Fibroblast of skin of left biceps (primary cell): Measurements from ENCODE around the gene TANC1.

Experiments
- DNase-seq, 2 experiments: peaks; one replicate each; pipeline ENCODE4 v3.0.0-alpha.2; 2013; ENCODE audit warnings: low read depth in 2 of 2

TANC1 gene

DNA sequence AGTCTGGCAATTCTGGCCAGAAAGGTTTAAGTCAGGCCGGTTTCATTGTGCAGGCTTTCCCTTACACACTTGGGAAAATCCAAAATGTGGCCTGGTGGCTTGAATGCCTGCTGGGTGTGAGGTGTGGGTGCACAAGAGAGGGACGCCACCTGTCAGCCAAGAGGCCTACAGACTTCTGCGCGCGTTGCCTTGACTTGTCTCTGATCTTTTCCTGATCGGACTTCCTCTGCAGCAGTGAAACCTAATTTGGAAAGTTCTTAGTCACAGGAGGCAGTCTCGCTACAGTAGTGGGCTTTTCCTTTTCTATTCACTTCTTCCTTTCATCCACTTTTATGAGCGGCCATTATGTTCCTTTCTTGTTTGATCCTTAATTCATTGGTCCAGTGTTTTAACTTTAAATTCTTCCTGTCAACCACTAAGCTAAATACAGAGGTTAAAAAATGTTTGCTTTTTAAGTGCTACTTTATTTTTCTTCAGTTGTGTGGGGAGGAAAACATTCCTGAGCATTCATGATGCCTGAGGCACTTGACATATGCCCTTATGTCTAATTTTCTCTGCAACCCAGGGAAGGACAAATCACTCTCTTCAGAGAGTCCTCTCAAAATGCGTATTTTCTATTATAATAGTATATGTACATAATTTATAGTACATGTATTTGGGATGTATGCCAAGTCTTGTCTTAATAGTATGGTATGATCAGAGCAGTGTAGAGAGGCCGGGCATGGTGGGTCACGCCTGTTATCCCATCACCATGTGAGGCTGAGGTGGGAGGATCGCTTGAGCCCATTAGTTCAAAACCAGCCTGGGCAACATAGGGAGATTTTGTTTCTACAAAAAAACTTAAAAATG is 189.1 kb downstream of the TANC1 start:
- no peak for DNase-seq

DNA sequence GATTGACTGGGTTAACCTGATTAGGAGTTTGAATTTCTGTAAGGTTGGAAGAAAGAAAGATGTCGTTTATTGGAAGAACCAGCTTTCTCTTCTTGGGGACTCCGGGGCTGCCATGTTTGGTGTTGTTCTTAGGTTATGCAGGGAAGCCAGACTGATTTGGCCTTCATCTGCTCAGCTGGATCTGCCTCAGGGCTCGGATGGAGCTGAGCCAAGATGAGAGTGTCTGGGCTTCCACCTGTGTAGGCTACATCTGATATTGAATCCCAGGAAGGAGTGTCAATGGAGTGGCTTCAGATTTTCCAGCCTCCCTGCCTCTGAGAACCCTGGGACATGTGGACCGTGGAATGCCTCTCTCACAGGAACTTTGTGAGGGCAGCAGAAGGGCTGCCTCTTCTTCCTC is 192.0 kb downstream of the TANC1 start:
- DNase-seq: no peak

DNA sequence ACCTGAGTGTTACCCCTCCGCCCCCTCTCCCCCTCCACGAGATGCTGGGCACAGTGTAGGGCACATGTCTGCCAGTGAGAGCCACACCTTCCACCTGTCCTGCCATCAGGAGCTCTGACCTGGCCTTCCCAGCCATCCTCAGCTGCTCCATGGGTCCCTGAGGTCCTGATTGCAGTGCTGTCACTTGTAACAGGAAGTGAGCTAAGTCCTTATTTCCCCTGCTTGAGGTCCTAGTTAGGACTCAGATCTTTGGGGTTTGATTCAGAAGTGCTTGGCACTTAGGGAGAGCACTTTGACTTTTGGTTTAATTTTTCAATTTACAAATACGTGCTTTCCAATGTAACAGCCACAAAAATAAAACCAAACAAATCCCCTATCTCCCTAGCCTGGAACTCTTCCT is 192.5 kb downstream of the TANC1 start:
- DNase-seq: no peak

DNA sequence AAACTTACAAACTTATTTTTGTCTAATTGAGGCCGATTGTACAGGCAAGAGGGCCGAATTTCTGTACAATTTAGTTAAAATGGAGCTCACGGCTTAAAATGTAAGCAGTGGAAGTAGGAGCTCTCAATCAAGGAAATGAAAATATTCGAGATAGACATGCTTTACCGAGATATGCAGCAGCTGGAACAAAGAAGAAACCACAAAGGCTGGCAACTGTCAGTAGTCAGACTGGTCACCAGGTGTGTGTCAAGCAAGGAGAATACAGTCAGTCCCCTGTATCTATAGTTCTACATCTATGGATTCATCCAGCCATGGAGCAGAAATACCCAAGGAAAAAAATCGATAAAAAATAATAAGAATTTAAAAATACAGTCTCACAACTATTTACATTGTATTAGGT is 195.5 kb downstream of the TANC1 start:
- no peak for DNase-seq

- no peak for DNase-seq
Measured at GRCh38 chr2:159164457-159164911, 196.0 kb downstream of the TANC1 start.

- no peak for DNase-seq
Measured at GRCh38 chr2:159165048-159165447, 196.6 kb downstream of the TANC1 start.

GRCh38 chr2:159168707-159169106 is 200.3 kb downstream of the TANC1 start:
- DNase-seq: no peak

DNA sequence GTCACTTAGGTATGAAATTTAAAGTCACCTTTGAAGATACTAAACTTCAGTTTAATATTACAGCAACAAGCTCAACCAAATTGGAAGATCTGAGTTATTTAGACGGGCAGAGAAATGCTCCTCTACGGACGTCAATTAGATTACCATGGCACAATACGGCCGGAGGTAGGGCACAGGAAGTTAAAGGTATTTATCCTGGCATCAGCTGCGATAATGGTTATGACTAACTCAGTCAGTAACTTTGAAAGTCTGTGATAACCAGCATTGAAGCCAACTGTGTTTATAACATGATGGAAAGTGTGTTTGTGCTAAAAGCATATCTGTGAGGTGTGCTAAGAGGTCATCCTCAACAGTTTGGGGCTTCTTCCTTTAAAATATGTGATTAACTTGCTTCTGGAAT is 200.7 kb downstream of the TANC1 start:
- DNase-seq: no peak

- DNase-seq: no peak
Measured at GRCh38 chr2:159172403-159172802, 204.0 kb downstream of the TANC1 start.

- no peak for DNase-seq
Measured at GRCh38 chr2:159174759-159175158, 206.3 kb downstream of the TANC1 start.

- no peak for DNase-seq
Measured at GRCh38 chr2:159175182-159175581, 206.7 kb downstream of the TANC1 start.

DNA sequence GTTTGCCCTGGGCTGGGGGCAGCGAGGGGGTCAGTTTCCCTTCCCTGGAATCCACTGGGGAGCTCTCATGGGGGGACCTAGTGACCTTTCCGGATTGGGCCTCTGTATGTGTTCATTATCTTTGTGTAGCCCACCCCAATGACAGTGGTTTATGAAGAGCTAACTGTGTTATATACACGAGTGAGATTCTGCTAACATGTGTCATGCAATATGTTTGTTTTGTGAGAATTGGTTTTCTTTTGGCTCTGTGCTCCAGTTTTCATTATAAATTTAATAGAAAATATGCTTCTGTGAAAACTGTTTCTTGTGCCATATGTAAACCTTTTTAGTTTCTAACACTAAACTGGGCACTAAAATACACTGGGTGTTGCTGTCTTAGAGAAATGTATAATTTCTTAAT is 207.5 kb downstream of the TANC1 start:
- no peak for DNase-seq

- DNase-seq: no peak
Measured at GRCh38 chr2:159176555-159176954, 208.1 kb downstream of the TANC1 start.

- no peak for DNase-seq
Measured at GRCh38 chr2:159177357-159177756, 208.9 kb downstream of the TANC1 start.

DNA sequence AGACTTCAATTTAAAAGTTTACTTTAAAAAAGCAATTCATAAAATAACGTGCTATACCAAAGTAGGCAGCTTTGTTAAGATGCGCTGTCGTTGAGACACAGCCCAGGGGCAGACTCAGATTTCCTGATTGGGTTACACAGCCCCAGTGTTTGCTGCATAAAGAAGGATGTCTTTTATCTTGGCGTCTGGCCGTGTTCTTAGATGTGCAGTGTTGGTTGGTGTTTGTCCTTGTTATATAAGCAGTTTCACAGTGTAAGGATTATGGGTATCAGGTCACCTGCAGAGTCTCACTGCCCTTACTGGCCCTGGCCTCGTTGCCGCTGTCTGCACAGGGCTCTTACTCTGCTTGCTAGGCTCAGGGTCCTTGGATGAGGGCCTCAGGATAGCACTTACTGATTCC is 209.5 kb downstream of the TANC1 start:
- no peak for DNase-seq

DNA sequence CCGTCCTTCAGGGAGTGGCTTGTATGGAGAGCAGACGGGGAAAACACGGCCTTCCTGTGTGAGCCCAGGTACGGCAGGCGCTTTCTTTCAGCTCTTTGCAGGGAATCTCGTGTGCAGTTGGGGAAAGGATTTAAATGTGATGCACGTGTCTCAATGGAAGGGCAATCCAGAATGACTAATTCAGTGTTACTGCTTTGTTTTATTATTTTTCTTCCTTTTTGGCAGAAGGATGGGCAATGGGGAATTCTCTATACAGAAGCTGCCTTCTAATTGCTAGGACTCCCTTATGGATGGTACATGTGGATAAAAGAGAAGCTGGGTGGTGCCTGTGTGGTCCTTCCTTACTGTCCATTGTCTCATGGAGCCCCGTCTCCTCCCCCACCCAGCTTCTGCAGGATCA is 210.7 kb downstream of the TANC1 start:
- no peak for DNase-seq

GRCh38 chr2:159179696-159180095 is 211.3 kb downstream of the TANC1 start:
- DNase-seq: no peak

- no peak for DNase-seq
Measured at GRCh38 chr2:159183346-159183745, 214.9 kb downstream of the TANC1 start.

GRCh38 chr2:159185401-159186130 is 217.1 kb downstream of the TANC1 start:
- DNase-seq: no peak

- no peak for DNase-seq
Measured at GRCh38 chr2:159186462-159186861, 218.0 kb downstream of the TANC1 start.

DNA sequence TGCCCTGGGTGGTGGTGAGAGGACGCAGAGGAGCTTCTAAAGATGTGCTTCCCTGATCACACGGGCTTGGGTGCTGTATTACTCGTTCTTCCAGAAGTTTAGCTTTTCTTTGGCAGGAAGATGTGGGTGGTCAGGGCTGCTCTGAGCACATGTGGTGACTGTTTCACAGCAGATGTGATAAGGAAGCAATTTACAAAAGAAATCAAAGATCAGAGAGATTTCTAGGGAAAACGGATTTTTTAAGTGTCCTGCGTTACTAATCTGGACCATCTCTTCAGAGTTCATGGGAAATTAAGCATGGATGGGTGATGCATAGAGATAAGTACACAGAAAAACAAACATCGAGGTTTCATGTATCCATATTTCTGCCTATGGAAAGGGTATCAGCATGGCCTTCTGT is 218.7 kb downstream of the TANC1 start:
- no peak for DNase-seq

DNA sequence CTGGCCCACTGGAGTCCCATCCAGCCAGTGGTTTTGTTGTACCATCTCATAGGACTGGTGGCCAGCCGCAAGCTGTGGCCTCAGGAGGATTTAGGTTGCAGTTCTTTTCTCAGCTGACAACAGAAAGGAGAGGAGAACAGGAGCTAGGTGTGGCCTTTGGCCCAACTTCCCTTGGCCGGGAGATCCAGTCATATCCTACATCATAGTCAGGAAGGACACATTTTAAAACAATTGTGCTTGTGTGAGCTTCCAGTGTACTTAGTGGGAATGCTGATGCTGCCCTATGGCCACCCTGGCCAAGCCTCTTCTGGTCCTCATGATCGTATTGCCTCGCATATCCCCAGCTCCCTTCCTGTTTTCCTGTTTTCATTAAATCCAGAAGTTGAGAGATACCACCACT is 220.0 kb downstream of the TANC1 start:
- no peak for DNase-seq

DNA sequence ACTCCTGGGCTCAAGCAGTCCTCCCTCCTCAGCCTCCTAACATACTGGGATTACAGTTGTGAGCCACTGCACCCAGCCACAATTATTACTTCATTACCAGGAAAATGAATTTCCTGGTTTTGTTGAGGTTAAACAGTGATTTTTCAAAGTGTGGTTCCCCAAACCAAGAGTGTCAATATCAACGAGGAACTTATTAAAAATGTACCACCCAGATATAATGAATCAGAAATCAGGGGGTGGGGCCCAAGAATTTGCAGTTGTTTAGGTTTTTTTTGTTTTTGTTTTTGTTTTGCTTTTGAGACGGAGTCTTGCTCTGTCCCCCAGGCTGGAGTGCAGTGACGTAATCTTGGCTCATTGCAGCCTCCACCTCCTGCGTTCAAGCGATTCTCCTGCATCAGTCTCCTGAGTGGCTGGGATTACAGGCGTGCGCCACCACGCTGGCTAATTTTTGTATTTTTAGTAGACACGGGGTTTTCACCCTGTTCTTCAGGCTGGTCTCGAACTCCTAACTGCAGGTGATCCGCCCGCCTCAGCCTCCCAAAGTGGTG is 224.0 kb downstream of the TANC1 start:
- DNase-seq: no peak
